Left renal cortex interstitium (tissue), 4 donors: Measurements from ENCODE around the gene RTN4RL2. TPM values are rescaled to one million over a fixed set of nuclear protein-coding genes. Genes with fewer than 3 reads are reported as not detected.

ENCODE experiments used
- DNase-seq, 4 donors: peaks; one replicate each; pipeline ENCODE4 v3.0.0-alpha.2; 2013; ENCODE audit warnings: low read depth in 4 of 4, low spot score in 2 of 4, missing footprints in 1 of 4
- polyA plus RNA-seq, 4 donors: library from polyadenylated mRNA; unstranded; fragments of 120-200 nt; gene quantifications; one replicate each; pipeline ENCODE4 v1.2.1, GENCODE V29; 2013; ENCODE audit not compliant: insufficient read length in 4 of 4

Gene RTN4RL2
- polyA plus RNA-seq, 4 donors = 3.0 to 3.9 (median 3.2) TPM

- DNase-seq = no peak
Measured at GRCh38 chr11:57516061-57516443, 55.7 kb downstream of the RTN4RL2 start.

- no peak for DNase-seq
Measured at GRCh38 chr11:57521116-57521515, 60.8 kb downstream of the RTN4RL2 start.

GRCh38 chr11:57523419-57523818 is 63.1 kb downstream of the RTN4RL2 start:
- no peak for DNase-seq

Other genes starting within 250 kb of the RTN4RL2 start
- gene APLNR, start 223.3 kb upstream of the RTN4RL2 start, polyA plus RNA-seq = 100 to 1,000 TPM in 1 of 4 donors, 10 to 100 TPM in 3; 76.7 to 107 (median 94.6) TPM
- 10 to 100 TPM; 65.8 to 74.5 (median 68.7) TPM for gene TNKS1BP1, start 135.6 kb upstream of the RTN4RL2 start, polyA plus RNA-seq
- gene SSRP1, start 124.6 kb upstream of the RTN4RL2 start, polyA plus RNA-seq = 100 to 1,000 TPM; 169 to 189 (median 183) TPM
- under 1 TPM; 0.46 to 0.85 (median 0.70) TPM for gene P2RX3, start 122.2 kb upstream of the RTN4RL2 start, polyA plus RNA-seq
- gene PRG3, start 79.4 kb upstream of the RTN4RL2 start, polyA plus RNA-seq = 1 to 10 TPM in 1 of 4 donors, under 1 TPM in 3; 0.21 to 1.2 (median 0.69) TPM
- gene PRG2, start 69.9 kb upstream of the RTN4RL2 start, polyA plus RNA-seq = 1 to 10 TPM in 2 of 4 donors, under 1 TPM in 2; 0.22 to 3.1 (median 1.1) TPM
- 10 to 100 TPM; 19.8 to 24.7 (median 22.7) TPM for gene SLC43A3, start 33.4 kb upstream of the RTN4RL2 start, polyA plus RNA-seq
- 1 to 10 TPM; 6.7 to 8.8 (median 7.0) TPM for gene SLC43A1, start 55.2 kb downstream of the RTN4RL2 start, polyA plus RNA-seq
- 10 to 100 TPM; 45.8 to 59.3 (median 52.2) TPM for gene TIMM10, start 70.2 kb downstream of the RTN4RL2 start, polyA plus RNA-seq
- gene SMTNL1, start 77.1 kb downstream of the RTN4RL2 start, polyA plus RNA-seq = under 1 TPM; 0.11 to 0.46 (median 0.22) TPM
- gene UBE2L6, start 107.1 kb downstream of the RTN4RL2 start, polyA plus RNA-seq = 10 to 100 TPM; 32.3 to 47.6 (median 44.0) TPM
- gene SERPING1, start 137.2 kb downstream of the RTN4RL2 start, polyA plus RNA-seq = 100 to 1,000 TPM; 145 to 174 (median 160) TPM
- 1 to 10 TPM; 1.6 to 5.6 (median 3.2) TPM for gene YPEL4, start 189.4 kb downstream of the RTN4RL2 start, polyA plus RNA-seq
- 10 to 100 TPM; 13.5 to 17.8 (median 15.6) TPM for gene CLP1, start 197.2 kb downstream of the RTN4RL2 start, polyA plus RNA-seq
- gene ZDHHC5, start 207.6 kb downstream of the RTN4RL2 start, polyA plus RNA-seq = 10 to 100 TPM; 50.0 to 55.6 (median 53.0) TPM